Measurements from ENCODE around the gene PCDHB9.
"Not testable (repeated sequence)": the region's sequence is repeated elsewhere in the genome, so short reads cannot be mapped to it uniquely, and the experiment has no call there.

PCDHB9 gene

DNA sequence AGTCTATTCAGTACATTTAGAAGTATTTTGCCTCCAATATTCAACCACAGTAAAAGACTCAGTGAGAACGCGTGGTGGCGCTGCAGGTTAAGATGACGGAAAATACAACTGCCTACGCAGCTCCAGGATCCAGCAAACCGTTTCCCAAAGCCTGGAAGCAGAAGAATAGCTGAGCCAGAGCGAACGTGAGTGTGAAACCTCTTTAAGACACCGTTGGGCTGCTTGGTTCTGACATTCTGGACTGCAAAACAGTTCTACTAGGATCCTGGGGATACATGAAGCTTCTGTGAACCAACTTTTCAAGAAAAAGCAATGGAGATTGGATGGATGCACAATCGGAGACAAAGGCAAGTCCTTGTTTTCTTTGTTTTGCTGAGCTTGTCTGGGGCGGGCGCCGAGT, 4.7 kb upstream of the PCDHB9 start, which contains the start of gene PCDHB16:
PCDHB16 (plus strand) TSS at position 140 of the 400 bp plus-strand sequence; CDS start at position 313, 173 bp downstream.
- in situ Hi-C loops (cut with HindIII; ENCODE audit: low pct_ligation_motif_present, low pct_unique_long_range_greater_than_20kb, low sequenced_read_pairs), result no loop called here
- no peak for DNase-seq

DNA sequence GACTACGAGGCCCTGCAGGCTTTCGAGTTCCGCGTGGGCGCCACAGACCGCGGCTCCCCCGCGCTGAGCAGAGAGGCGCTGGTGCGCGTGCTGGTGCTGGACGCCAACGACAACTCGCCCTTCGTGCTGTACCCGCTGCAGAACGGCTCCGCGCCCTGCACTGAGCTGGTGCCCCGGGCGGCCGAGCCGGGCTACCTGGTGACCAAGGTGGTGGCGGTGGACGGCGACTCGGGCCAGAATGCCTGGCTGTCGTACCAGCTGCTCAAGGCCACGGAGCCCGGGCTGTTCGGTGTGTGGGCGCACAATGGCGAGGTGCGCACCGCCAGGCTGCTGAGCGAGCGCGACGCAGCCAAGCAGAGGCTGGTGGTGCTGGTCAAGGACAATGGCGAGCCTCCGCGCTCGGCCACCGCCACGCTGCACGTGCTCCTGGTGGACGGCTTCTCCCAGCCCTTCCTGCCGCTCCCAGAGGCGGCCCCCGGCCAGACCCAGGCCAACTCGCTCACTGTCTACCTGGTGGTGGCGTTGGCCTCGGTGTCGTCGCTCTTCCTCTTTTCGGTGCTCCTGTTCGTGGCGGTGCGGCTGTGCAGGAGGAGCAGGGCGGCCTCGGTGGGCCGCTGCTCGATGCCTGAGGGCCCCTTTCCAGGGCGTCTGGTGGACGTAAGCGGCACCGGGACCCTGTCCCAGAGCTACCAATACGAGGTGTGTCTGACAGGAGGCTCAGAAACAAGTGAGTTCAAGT, 2.7 kb upstream of the PCDHB9 start:
- in situ Hi-C loops (cut with HindIII; ENCODE audit: low pct_ligation_motif_present, low pct_unique_long_range_greater_than_20kb, low sequenced_read_pairs); DNase-seq: not testable (repeated sequence)

DNA sequence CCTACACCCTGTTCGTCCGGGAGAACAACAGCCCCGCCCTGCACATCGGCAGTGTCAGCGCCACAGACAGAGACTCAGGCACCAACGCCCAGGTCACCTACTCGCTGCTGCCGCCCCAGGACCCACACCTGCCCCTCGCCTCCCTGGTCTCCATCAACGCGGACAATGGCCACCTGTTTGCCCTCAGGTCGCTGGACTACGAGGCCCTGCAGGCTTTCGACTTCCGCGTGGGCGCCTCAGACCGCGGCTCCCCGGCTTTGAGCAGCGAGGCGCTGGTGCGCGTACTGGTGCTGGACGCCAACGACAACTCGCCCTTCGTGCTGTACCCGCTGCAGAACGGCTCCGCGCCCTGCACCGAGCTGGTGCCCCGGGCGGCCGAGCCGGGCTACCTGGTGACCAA, 1.7 kb downstream of the PCDHB9 start:
- in situ Hi-C loops (cut with HindIII; ENCODE audit: low pct_ligation_motif_present, low pct_unique_long_range_greater_than_20kb, low sequenced_read_pairs); DNase-seq: not testable (repeated sequence)

DNA sequence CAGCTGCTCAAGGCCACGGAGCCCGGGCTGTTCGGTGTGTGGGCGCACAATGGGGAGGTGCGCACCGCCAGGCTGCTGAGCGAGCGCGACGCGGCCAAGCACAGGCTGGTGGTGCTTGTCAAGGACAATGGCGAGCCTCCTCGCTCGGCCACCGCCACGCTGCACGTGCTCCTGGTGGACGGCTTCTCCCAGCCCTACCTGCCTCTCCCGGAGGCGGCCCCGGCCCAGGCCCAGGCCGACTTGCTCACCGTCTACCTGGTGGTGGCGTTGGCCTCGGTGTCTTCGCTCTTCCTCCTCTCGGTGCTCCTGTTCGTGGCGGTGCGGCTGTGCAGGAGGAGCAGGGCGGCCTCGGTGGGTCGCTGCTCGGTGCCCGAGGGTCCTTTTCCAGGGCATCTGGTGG, 2.2 kb downstream of the PCDHB9 start:
- in situ Hi-C loops (cut with HindIII; ENCODE audit: low pct_ligation_motif_present, low pct_unique_long_range_greater_than_20kb, low sequenced_read_pairs); DNase-seq: not testable (repeated sequence)

DNA sequence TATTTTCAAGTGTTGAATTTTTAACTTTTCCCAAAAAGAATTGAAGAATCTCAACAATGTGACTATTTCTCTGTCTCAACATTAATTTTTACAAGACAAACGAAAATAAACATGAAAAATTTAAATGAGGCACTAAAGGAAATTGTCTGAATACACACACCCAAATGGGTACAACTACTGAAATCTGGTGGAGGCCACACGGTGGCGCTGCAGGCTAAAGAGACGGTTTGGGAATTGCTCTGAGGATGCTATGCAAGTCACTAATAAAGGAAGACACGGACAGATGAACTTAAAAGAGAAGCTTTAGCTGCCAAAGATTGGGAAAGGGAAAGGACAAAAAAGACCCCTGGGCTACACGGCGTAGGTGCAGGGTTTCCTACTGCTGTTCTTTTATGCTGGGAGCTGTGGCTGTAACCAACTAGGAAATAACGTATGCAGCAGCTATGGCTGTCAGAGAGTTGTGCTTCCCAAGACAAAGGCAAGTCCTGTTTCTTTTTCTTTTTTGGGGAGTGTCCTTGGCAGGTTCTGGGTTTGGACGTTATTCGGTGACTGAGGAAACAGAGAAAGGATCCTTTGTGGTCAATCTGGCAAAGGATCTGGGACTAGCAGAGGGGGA, 5.3 kb downstream of the PCDHB9 start, which contains the start of gene PCDHB10:
PCDHB10 (plus strand) TSS at position 244 of the 616 bp plus-strand sequence; CDS start at position 444, 200 bp downstream.
- in situ Hi-C loops (cut with HindIII; ENCODE audit: low pct_ligation_motif_present, low pct_unique_long_range_greater_than_20kb, low sequenced_read_pairs), result no loop called here
- DNase-seq, result peak; percentile 41

DNA sequence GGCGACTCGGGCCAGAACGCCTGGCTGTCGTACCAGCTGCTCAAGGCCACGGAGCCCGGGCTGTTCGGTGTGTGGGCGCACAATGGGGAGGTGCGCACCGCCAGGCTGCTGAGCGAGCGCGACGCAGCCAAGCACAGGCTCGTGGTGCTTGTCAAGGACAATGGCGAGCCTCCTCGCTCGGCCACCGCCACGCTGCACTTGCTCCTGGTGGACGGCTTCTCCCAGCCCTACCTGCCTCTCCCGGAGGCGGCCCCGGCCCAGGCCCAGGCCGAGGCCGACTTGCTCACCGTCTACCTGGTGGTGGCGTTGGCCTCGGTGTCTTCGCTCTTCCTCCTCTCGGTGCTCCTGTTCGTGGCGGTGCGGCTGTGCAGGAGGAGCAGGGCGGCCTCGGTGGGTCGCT, 7.4 kb downstream of the PCDHB9 start:
- in situ Hi-C loops (cut with HindIII; ENCODE audit: low pct_ligation_motif_present, low pct_unique_long_range_greater_than_20kb, low sequenced_read_pairs); DNase-seq: not testable (repeated sequence)

DNA sequence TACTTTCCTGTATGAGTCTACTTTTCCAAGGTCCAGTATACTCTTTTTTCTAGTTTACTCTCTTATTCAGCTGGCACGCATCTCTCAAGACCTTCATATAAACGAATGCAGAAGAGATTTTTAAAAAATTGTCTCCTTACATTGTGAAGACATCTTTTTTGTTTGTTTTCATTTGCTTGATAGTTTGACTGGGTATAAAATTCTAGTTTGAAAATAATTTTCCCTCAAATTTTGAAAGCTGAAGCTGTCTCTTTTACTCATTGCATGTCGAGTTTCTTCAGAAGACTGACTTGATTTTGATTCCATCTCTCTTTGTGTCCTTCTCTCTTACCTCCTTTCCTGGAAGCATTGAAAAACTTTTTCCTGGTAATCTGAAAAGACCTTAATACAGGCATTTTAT, 9.4 kb downstream of the PCDHB9 start:
- DNase-seq, result no peak
- in situ Hi-C loops (cut with HindIII; ENCODE audit: low pct_ligation_motif_present, low pct_unique_long_range_greater_than_20kb, low sequenced_read_pairs), result no loop called here

DNA sequence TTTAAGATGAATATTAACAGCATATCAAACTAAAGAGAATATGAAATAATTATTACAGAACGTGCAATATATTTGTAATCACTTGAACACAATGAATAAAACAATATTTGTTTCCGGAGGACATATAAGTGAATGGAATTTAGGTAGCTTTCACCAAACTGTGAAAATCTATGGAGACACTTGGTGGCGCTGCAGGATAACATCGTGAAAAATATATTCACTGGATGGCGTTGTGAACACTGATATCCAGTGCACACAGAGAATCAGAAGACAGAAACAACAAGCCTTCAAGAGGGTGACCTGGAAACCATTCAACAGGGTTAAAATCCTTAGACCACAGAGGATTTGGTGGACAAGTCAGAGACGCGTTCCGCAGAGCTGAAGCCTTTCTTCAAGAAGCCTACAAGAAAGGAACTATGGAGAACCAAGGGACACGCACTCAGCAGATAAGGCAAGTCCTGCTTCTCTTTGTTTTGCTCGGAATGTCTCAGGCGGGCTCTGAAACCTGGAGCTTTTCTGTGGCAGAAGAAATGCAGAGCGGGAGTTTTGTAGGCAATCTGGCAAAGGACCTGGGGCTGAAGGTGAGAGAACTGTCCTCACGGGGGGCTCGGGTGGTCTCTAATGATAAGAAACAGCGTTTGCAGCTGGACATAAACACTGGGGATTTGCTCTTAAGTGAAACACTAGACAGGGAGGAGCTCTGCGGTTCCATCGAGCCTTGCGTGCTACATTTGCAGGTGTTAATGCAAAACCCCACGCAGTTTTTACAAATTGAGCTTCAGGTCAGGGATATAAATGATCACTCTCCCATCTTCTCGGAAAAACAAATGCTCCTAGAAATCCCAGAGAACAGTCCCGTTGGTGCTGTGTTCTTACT, 12.6 kb downstream of the PCDHB9 start, which contains the start of gene PCDHB11:
PCDHB11 (plus strand) TSS at position 269 of the 877 bp plus-strand sequence; CDS start at position 417, 148 bp downstream.
- in situ Hi-C loops (cut with HindIII; ENCODE audit: low pct_ligation_motif_present, low pct_unique_long_range_greater_than_20kb, low sequenced_read_pairs), result no loop called here
- DNase-seq, result peak; percentile 53

DNA sequence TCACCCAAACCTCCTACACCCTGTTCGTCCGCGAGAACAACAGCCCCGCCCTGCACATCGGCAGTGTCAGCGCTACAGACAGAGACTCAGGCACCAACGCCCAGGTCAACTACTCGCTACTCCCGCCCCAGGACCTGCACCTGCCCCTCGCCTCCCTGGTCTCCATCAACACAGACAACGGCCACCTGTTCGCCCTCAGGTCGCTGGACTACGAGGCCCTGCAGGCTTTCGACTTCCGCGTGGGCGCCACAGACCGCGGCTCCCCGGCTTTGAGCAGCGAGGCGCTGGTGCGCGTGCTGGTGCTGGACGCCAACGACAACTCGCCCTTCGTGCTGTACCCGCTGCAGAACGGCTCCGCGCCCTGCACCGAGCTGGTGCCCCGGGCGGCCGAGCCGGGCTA, 14.2 kb downstream of the PCDHB9 start:
- in situ Hi-C loops (cut with HindIII; ENCODE audit: low pct_ligation_motif_present, low pct_unique_long_range_greater_than_20kb, low sequenced_read_pairs); DNase-seq: not testable (repeated sequence)

DNA sequence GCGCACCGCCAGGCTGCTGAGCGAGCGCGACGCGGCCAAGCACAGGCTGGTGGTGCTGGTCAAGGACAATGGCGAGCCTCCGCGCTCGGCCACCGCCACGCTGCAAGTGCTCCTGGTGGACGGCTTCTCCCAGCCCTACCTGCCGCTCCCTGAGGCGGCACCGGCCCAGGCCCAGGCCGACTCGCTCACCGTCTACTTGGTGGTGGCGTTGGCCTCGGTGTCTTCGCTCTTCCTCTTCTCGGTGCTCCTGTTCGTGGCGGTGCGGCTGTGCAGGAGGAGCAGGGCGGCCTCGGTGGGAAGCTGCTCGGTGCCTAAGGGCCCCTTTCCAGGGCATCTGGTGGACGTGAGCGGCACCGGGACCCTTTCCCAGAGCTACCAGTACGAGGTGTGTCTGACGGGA, 14.7 kb downstream of the PCDHB9 start:
- in situ Hi-C loops (cut with HindIII; ENCODE audit: low pct_ligation_motif_present, low pct_unique_long_range_greater_than_20kb, low sequenced_read_pairs); DNase-seq: not testable (repeated sequence)

DNA sequence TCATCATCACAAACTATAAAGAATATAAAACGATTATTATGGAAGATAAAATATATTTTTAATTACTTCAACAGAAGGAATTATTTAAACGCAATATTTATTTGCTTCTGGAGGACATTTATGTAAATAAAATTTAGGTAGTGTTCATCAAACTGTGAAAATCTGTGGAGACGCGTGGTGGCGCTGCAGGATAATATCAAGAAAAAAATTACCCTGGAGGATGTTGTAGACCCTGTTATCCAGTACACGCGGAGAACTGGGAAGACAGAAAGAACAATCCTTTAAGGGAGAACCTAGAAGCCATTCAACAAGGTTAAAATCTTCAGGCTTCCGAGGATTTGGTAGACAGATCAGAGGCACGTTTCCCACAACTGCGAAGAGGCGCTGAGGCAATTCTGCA, 21.5 kb downstream of the PCDHB9 start, which contains the start of gene PCDHB12:
PCDHB12 (plus strand) TSS at position 242 of the 400 bp plus-strand sequence. CDS start 189 bp downstream, outside the sequence.
- no peak for DNase-seq
- in situ Hi-C loops (cut with HindIII; ENCODE audit: low pct_ligation_motif_present, low pct_unique_long_range_greater_than_20kb, low sequenced_read_pairs), result no loop called here

DNA sequence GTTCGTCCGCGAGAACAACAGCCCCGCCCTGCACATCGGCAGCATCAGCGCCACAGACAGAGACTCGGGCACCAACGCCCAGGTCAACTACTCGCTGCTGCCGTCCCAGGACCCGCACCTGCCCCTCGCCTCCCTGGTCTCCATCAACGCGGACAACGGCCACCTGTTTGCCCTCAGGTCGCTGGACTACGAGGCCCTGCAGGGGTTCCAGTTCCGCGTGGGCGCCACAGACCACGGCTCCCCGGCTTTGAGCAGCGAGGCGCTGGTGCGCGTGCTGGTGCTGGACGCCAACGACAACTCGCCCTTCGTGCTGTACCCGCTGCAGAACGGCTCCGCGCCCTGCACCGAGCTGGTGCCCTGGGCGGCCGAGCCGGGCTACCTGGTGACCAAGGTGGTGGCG, 23.3 kb downstream of the PCDHB9 start:
- DNase-seq; in situ Hi-C loops (cut with HindIII; ENCODE audit: low pct_ligation_motif_present, low pct_unique_long_range_greater_than_20kb, low sequenced_read_pairs): not testable (repeated sequence)

DNA sequence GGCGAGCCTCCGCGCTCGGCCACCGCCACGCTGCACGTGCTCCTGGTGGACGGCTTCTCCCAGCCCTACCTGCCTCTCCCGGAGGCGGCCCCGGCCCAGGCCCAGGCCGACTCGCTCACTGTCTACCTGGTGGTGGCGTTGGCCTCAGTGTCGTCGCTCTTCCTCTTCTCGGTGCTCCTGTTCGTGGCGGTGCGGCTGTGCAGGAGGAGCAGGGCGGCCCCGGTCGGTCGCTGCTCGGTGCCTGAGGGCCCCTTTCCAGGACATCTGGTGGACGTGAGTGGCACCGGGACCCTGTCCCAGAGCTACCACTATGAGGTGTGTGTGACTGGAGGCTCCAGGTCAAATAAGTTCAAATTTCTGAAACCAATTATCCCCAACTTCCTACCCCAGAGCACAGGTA, 23.9 kb downstream of the PCDHB9 start:
- in situ Hi-C loops (cut with HindIII; ENCODE audit: low pct_ligation_motif_present, low pct_unique_long_range_greater_than_20kb, low sequenced_read_pairs), result not testable (repeated sequence)

DNA sequence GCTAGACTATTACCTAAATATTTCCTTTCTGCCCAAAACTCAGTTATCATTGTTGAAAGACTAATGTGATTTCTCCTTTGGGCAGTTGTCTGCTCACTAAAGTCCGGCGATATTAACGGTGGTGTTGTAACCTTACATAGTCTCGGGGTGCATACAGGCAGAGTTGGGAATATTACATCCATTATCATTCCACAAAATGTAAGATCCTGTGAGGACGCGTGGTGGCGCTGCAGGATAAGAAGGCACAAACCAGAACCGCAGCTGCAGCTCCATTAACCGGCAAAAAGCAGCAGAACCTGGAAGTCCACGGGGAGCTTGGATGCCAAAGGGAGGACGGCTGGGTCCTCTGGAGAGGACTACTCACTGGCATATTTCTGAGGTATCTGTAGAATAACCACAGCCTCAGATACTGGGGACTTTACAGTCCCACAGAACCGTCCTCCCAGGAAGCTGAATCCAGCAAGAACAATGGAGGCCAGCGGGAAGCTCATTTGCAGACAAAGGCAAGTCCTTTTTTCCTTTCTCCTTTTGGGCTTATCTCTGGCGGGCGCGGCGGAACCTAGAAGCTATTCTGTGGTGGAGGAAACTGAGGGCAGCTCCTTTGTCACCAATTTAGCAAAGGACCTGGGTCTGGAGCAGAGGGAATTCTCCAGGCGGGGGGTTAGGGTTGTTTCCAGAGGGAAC, 26.8 kb downstream of the PCDHB9 start, which contains the start of gene PCDHB13:
PCDHB13 (plus strand) TSS at position 264 of the 684 bp plus-strand sequence; CDS start at position 469, 205 bp downstream.
- DNase-seq, result peak; percentile 58
- in situ Hi-C loops (cut with HindIII; ENCODE audit: low pct_ligation_motif_present, low pct_unique_long_range_greater_than_20kb, low sequenced_read_pairs), result not testable (repeated sequence)

More for the DNA sequence above, 23.9 kb downstream of the PCDHB9 start:
- not testable (repeated sequence) for DNase-seq

DNA sequence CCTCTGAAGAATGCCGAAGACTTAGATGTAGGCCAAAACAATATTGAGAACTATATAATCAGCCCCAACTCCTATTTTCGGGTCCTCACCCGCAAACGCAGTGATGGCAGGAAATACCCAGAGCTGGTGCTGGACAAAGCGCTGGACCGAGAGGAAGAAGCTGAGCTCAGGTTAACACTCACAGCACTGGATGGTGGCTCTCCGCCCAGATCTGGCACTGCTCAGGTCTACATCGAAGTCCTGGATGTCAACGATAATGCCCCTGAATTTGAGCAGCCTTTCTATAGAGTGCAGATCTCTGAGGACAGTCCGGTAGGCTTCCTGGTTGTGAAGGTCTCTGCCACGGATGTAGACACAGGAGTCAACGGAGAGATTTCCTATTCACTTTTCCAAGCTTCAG, 27.6 kb downstream of the PCDHB9 start:
- DNase-seq; in situ Hi-C loops (cut with HindIII; ENCODE audit: low pct_ligation_motif_present, low pct_unique_long_range_greater_than_20kb, low sequenced_read_pairs): not testable (repeated sequence)

DNA sequence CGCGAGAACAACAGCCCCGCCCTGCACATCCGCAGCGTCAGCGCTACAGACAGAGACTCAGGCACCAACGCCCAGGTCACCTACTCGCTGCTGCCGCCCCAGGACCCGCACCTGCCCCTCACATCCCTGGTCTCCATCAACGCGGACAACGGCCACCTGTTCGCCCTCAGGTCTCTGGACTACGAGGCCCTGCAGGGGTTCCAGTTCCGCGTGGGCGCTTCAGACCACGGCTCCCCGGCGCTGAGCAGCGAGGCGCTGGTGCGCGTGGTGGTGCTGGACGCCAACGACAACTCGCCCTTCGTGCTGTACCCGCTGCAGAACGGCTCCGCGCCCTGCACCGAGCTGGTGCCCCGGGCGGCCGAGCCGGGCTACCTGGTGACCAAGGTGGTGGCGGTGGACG, 28.5 kb downstream of the PCDHB9 start:
- in situ Hi-C loops (cut with HindIII; ENCODE audit: low pct_ligation_motif_present, low pct_unique_long_range_greater_than_20kb, low sequenced_read_pairs); DNase-seq: not testable (repeated sequence)

DNA sequence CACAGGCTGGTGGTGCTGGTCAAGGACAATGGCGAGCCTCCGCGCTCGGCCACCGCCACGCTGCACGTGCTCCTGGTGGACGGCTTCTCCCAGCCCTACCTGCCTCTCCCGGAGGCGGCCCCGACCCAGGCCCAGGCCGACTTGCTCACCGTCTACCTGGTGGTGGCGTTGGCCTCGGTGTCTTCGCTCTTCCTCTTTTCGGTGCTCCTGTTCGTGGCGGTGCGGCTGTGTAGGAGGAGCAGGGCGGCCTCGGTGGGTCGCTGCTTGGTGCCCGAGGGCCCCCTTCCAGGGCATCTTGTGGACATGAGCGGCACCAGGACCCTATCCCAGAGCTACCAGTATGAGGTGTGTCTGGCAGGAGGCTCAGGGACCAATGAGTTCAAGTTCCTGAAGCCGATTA, 29.1 kb downstream of the PCDHB9 start:
- in situ Hi-C loops (cut with HindIII; ENCODE audit: low pct_ligation_motif_present, low pct_unique_long_range_greater_than_20kb, low sequenced_read_pairs); DNase-seq: not testable (repeated sequence)
